Right kidney (tissue), 1 donor: ENCODE results near the gene MACROD1.

ENCODE experiments used
- DNase-seq: peaks from one replicate; pipeline ENCODE4 v3.0.0-alpha.2; 2016

MACROD1 gene

GRCh38 chr11:64112771-64113461 is 53.0 kb downstream of the MACROD1 start:
- DNase-seq: no peak

GRCh38 chr11:64110465-64111375 is 55.2 kb downstream of the MACROD1 start:
- no peak for DNase-seq

DNA sequence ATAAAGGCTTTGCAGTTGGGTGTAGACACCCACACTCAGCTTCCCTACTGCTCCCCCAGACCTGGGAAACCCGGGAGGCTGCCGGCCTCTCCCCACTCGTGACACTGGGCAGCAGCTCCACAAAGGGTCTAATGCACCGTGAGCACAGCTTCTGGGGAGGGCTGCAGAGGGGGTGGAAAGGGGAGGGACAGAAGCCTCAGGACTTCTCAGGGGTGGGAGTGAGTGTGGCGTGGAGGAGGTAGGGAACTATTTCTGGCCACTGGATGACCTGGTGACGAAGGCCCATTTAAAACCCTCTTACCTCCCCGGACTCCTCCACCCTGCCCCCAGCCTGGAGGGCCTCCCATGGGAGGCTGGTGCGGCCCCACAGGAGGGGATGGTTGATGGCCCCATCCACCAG is 56.6 kb downstream of the MACROD1 start:
- no peak for DNase-seq

- no peak for DNase-seq
These were observed 58.6 kb downstream of the MACROD1 start for GRCh38 chr11:64107303-64107702.

DNA sequence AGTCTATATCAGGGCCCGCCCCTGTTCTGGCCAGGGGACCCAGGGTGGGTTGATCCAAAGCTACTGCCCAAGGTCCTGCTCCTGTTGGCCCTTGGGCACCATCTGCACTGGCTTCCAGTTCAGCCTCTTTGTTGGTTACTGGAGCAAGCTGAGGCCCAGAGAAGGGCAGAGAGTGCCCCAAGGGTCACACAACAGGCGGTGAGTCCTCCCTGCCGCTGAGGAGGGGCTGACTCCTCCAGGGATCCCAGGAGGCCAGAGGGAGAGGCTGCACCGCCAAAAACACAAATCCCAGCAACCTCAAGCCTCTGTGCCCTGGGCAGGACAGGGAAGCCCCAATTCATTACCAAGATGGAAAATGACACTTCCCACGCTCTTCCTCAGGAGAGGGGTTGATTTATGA is 61.3 kb downstream of the MACROD1 start:
- no peak for DNase-seq

DNA sequence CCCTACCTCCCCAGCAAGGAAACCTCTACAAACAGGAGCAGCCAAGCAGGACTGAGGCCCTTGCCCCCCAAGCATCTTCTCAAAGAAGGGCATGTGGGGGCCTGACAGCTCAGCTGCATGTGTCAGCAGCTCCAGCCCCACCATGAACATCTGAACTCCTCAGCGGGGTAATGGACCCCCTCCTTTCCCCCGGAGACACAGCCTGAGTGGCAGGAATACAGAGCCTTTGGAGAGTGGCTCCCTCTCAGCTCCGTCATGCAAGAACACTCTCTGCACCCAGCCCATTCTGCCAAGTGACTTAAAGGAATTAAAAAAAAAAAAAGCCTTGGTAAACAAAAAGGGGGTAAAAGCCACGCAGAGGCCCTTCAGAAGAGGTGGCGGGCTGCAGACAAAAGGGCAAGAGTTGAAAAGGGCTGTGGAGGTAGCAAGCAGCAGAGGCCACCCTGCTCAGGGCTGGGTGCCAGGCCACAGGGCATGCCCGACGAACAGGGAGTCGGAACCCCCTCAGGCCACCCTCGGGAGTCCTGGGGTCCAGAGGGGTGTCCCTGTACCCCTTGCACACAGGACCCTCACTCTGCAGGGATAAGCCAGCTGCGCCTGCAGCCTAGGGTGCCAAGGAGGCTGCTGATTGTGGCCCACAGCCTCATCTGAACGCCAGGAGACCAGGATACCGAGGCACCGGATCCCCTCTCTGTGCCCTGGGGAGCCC is 62.5 kb downstream of the MACROD1 start:
- no peak for DNase-seq

- DNase-seq: no peak
These were observed 63.7 kb downstream of the MACROD1 start for GRCh38 chr11:64102005-64102738.

GRCh38 chr11:64101461-64101860 is 64.5 kb downstream of the MACROD1 start:
- DNase-seq: no peak

GRCh38 chr11:64100782-64101353 is 65.0 kb downstream of the MACROD1 start:
- DNase-seq: no peak

DNA sequence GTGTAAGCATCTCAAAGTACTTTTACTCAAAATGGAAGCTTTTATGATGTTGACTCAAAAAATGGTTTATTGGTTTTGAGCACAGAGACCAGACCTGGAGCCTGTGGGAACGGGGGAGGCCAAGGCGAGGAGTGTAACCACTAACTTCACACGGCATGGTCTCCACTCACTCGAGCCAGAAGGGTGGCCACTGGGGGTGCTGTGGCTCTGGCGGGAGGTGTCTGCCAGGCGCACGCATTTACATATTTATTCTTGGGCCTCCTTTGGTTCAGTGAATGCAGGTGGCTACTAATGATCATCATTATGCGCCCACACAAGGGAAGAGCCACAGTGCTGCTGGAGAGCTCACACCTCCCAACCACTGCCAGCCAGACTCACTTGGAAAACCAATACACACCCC is 65.6 kb downstream of the MACROD1 start:
- DNase-seq: no peak

GRCh38 chr11:64099436-64099835 is 66.5 kb downstream of the MACROD1 start:
- DNase-seq: no peak

DNA sequence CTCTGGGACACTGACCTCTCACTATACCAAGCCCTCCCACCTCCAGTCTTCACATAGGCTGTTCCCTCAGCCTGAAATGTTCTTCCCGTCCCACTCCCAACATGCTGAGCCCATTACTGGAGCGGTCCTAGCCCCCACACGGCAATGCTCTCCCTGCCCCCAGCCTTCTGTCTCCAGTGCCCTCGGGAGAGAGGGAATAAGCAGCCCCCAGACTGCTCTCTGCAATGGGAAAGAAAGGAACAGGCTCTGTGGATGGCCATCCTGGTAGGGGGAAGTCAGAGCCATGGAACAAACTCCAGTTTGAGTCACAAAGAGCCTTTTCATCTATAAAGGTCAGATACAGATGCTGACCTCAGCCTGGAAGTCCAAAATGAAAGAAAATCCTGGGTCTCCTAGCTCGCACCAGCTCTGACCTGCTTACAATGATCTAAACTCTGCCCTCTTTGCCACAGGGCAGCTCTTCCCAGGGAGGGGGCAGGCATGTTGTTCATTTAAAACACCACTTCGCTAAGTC is 67.5 kb downstream of the MACROD1 start:
- DNase-seq: no peak

DNA sequence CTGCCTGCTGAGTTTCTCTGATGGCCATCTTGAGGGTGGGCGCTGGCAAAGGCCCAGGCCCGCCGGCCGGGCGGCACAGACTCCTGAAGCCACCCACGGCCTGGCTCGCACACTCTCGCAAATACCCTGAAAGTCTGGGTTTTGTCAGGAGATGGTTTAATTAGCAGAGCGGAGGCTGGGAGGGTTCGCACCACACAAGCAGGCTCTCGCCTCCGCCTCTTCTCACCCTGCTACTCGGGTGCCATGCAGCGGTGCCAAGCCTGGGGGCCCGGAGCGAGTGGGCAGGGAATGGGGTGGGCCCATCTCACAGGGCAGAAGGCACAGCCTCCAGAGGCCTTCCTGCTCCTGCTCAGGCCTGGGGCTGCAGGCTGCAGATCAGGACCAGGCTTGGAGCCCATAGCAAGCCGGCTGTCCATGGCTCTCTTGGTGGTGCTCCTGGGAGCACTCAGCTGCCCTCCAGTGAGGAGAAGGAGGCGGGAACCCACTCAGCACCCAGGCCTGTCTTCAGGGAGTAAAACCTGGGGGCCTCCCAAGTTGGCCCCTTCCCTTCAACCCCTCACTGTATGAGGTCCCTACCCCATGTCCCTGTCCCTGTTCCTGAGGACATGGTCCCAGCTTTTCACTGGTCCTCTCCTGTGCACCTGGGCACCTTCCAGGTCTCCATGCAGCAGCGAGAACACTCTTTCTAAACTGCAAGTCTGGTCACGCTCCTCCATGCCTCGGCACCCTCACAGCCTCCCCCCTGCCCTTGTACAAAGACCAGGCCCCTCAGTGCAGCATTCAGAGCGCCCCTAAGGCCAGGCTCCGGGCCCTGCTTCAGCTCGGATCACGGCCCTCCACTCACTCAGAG is 68.2 kb downstream of the MACROD1 start:
- no peak for DNase-seq

GRCh38 chr11:64096835-64097234 is 69.1 kb downstream of the MACROD1 start:
- DNase-seq: no peak

- DNase-seq: no peak
These were observed 70.0 kb downstream of the MACROD1 start for GRCh38 chr11:64095949-64096348.

DNA sequence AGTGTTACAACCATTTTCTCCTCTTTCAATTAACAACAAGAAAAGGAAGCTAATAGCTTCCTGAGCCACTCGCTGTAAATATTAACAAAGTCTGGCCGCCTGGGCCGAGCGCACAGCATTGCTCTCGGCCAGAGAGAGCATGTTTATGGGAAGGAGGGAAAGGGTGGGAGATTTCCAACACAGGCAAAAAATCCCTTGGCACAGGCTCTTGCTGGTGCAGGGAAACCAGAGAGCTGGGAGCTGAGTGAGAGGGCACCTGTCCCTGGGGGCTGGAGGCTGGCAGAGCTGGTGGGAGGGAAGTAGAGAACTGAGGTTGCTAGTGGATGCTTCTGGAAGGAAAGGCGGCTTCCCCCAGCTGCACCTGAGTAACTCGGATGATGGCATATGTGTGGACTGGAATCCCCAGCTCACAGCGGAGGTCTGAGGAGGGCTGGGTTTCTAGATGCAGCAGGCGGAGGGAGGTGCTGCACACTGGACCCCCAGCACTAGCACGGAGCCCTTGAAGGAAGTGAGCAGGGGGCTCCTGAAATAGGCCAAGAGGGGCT is 70.6 kb downstream of the MACROD1 start:
- no peak for DNase-seq

DNA sequence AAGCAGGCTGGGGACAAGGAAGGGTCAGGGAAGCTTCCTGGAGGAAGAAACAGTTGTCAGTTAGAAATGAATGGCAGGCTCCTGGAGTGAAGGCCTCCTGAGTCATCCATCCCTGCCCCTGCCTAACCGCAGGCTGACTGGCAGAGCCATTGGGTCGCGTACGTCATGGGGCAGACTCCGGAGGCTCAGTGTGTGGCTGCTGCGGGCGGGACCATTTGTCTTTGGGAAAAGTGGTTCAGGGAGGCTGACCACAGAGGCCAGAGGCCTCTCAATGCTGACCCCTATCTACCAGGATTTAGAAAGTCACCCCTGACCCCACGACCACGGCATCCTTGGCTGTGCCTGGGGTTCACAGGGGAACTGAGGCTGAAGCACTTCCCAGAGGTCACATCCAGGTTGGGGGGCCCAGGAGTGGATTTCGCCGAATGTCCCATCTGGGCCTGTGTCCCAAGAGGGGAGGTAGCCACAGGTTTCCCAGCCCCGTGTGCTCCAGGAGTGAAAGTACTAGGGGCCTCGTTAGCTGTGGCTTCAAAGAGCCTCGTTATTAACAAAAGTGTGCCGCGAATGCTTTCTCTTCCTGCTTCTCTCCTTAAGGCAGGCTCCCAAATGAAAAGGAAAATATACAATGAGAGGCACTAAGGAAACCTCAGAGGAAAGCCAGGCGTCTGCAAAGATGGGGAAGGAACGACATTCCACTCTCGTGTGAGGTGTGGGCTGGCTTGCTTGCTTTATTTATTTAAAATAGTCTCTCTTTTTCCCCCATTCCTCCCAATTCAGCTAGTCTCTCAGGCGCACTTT is 71.3 kb downstream of the MACROD1 start:
- DNase-seq: no peak

GRCh38 chr11:64093233-64094039 is 72.5 kb downstream of the MACROD1 start:
- DNase-seq: no peak

GRCh38 chr11:64092761-64093136 is 73.2 kb downstream of the MACROD1 start:
- no peak for DNase-seq
